GM18861 (cell line): ENCODE results near the gene PSME2.

Experiments used
- ATAC-seq: cut with Tn5 transposase; IDR thresholded peaks from one replicate; pipeline ENCODE4 v1.9.1; 2021; ENCODE audit not compliant: unreplicated experiment

Gene PSME2

DNA sequence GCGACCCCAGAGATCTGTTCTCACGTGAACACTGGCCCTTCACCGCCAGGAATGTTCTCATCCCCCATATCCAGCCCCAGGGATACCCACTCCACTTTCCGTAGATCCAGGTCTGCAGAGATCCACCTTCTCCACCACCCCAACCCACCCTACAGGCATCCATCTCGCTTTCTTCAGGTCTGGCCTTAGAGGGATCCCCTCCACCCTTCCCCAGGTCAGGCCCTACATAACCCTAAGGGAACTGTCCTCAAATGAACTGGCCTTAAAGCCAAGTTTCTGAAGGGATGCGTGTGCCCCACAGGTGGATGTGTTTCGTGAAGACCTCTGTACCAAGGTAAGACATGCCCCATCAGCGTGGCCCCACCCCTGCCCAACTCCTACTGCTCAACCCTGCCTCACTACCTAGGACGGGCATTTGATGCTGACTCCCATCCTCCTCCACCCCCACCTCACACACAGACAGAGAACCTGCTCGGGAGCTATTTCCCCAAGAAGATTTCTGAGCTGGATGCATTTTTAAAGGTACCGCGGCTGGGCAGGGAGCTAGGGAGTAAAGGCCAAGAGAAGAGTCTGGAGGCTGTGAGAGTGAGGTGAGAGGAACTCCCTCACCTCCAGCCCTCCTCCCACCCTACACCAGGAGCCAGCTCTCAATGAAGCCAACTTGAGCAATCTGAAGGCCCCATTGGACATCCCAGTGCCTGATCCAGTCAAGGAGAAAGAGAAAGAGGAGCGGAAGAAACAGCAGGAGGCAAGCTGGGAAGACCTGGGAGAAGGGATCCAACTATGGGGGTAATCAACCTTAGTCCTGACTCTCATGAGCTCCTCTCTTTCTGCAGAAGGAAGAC, 9.5 kb downstream of the PSME2 start:
- ATAC-seq = no peak

DNA sequence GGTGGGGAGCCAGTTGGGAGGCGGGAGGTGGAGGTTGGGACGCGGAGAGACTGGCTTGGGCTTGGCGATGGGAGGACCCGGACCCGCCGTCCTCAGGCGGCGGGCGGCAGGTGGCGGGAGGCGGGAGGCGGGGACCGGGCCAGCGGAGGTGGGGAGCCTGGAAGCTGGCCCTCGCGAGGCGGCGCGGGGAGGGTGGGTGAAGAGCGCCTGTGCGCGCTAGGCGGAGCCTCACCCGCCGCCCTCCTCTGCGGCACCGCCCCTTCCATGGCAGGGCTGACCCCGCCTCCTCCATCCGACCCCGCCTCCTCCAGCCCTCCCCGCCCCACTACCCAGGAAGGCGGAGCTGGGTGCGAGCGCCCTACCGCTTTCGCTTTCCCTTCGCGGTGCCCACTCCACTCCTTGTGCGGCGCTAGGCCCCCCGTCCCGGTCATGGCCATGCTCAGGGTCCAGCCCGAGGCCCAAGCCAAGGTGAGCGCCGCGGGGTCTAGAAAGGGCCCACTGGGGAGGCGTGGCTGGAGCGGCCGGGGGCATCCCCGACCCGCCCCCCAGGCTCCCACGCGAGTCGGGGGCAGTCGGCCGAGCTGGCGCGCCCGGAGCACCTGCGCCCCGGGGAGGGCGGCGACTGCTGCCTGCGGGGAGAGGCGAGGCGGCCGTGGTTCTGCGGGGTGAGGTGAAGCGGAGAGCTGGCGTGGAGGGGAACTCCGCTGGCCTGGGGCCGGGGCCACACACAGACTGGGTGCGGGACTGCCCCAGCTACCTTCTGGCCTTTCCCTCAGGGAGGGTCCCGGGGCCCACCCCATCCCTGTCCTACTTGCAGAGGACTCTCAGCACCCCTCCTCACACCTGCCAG, 10.4 kb downstream of the PSME2 start, which contains the start of gene PSME1:
PSME1 (plus strand) TSS at position 361 of the 850 bp plus-strand sequence; CDS start at position 430, 69 bp downstream.
- peak; percentile 76 for ATAC-seq

DNA sequence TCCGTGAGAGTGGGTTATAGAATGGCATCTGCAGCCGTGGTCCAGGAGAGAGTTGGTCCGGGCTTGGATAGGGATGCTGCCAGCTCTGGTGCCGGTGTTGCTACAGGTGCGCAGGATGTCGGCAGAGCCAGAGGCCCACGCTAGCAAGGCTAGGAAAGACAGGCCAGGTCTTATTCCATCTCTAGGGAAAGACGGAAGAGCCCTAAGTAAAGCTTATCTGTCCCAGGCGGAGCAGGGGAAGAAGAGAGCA, 10.9 kb downstream of the PSME2 start:
- ATAC-seq = no peak

DNA sequence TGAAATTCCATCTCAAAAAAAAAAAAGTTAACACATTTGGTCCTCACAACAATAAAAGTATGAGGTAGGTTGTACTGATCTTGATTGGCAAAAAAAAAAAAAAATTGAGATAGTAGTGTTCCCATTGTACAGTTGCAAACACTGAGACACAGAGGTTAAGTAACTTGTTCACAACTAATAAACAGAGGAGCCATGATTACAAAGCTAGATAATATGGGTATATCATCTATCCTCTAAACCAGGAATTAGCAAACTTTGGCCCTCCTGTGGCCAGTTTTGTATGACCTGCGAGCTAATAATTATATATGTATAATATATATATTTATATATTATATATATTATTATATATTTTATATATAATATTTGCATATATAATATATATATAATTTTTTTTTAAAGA, 12.7 kb downstream of the PSME2 start:
- no peak for ATAC-seq

DNA sequence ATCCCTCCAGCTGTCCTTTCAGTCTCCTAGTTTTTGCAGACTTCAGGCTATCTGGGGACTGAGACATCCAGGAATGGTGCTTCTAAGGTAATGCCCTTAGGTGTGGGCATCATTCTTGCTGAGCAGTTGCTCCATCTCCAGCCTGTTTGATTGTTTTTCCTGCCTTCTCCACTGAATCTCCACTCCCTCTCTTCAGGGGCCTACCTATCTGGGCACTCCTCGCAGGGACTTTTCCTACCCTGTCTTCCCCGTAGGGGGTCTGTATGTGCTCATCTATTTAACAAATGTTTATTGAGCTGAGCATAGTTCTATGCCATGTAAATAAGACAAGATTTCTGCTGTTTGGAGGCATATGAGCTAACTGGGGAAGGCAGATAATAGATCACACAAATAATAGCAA, 13.4 kb downstream of the PSME2 start:
- ATAC-seq = no peak

DNA sequence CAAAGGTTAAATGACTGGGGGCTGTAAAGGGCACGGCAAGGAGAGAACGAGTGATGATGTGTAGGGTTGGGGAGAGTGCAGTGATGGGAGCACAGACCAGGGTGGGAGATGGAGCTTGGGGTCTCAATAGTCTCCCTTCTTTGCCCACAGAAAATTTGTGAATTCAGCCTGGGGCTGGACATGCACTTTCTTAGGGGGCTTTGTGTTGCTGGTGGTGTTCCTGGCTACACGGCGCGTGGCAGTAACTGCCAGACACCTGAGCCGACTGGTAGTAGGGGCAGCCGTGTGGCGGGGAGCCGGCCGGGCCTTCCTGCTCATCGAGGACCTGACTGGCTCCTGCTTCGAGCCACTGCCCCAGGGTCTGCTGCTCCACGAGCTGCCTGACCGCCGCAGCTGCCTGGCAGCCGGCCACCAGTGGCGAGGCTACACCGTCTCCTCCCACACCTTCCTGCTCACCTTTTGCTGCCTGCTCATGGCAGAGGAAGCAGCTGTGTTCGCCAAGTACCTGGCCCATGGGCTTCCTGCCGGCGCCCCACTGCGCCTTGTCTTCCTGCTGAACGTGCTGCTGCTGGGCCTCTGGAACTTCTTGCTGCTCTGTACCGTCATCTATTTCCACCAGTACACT, 14.2 kb downstream of the PSME2 start:
- no peak for ATAC-seq

DNA sequence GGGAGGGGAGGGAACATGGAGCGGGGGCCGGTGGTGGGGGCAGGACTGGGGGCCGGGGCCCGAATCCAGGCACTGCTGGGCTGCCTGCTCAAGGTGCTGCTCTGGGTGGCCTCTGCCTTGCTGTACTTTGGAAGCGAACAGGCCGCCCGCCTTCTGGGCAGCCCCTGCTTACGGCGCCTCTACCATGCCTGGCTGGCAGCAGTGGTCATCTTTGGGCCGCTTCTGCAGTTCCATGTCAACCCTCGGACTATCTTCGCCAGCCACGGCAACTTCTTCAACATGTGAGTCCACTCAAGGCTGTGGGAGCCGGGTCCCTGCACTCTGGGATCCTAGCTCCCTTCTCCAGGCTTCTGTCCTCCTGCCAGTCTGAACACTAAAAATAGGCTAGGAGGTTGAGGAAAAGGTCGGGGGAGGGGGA, 14.9 kb downstream of the PSME2 start:
- no peak for ATAC-seq

DNA sequence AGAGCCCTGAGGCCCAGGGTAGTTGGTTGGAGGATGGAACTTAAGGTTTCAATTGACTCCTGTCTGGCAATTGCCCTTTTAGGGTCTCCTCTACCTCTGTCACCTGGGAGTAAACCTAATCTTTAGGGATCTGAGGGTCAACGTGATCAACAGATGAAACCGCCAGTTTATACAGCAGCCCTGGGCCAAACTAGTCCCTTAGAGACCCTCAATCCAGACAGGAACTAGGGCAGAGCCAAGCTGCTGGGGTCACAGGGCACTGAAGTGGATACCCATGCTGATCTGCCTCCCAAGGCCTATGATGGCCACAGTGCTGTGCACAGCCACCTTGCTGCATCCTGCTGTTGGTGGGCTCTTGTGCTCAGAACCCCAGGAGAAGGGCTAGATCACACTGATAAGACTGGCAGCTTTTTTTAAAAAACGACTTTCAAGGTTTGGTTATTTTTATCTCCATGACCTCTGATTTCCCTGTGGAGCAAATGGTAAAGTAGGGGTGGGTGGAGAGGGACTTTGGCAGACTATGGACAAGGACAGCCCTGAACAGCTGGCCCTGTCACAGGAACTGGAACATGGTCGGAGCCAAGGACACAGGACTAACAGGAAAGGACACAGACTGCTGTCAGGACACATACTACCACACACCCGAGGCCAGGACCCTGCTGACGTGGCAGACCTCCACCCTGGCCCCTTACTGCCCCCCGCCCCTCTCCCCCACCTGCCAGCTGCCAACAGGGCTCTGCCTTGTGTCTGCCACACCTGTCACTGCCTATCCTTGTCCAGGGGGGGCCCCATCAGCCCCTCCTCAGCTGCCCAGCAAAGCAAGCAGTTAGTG, 15.5 kb downstream of the PSME2 start:
- no peak for ATAC-seq

DNA sequence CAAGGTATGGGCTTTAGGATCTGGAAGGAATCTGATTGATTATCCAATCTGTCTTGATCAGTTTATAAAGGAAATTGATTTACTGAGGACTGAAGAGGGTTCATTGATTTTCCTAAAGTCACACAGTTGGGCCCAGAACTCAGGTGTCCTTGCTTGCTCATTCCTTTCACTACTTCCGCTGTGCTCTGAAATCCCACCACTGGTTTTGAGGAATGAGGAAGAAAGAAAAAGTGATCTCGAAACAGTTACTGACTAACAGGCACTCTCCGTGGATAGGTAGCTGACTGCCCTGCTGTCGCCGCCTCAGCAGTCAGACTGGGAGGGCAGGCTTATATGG, 16.1 kb downstream of the PSME2 start, which contains the start of gene FITM1:
FITM1 (plus strand) TSS at position 280 of the 337 bp plus-strand sequence. CDS start 905 bp downstream, outside the sequence.
- no peak for ATAC-seq

DNA sequence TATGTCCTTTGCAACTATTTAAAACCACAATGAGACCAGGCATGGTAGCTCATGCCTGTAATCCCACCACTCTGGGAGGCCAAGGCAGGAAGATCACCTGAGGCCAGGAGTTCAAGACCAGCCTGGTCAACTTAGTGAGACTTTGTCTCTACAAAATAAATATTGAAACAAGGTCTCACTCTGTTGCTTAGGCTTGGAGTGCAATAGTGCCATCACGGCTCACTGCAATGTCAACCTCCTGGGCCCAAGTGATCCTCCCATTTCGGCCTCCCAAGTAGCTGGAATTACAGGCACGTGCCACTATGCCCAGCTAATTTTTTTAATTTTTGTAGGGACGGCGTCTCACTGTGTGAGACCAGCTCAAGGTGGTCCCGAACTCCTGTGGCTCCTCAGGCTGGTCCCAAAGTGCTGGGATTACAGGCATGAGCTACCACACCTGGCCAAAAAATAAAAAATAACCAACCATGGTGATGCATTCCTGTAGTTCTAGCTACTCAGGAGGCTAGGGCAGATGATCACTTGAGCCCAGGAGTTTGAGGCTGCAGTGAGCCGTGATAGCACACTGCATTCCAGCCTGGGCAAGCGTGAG, 16.9 kb downstream of the PSME2 start:
- ATAC-seq = no peak

DNA sequence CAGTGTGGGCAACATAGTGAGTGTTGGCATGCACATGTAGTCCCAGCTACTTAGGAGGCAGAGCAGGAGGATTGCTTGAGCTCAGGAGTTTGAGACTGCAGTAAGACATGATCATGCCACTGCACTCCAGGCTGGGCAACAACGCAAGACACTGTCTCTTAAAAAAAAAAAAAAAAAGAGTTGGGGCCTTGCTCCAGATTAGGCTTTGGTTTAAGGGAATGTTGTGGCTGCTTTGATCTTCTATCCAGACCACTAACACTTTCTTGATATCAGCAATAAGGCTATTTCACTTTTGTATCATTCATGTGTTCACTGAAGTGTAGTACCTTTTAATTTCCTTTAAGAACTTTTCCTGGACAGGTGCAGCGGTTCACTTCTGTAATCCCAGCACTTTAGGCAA, 18.7 kb downstream of the PSME2 start:
- ATAC-seq = no peak

DNA sequence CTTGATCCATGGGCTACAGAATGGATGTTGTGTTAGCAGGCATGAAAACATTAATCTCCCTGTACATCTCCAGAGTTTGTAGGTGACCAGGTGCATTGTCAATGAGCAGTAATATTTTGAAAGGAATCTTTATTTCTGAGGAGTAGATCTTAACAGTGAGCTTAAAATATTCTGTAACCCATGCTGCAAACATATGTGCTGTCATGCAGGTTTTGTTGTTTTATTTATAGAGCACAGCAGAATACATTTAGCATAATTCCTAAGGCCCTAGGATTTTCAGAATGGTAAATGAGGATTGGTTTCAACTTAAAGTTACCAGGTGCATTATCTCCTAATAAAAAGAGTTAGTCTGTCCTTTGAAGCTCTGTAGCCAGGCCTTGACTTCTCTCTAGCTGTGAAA, 19.5 kb downstream of the PSME2 start:
- no peak for ATAC-seq

DNA sequence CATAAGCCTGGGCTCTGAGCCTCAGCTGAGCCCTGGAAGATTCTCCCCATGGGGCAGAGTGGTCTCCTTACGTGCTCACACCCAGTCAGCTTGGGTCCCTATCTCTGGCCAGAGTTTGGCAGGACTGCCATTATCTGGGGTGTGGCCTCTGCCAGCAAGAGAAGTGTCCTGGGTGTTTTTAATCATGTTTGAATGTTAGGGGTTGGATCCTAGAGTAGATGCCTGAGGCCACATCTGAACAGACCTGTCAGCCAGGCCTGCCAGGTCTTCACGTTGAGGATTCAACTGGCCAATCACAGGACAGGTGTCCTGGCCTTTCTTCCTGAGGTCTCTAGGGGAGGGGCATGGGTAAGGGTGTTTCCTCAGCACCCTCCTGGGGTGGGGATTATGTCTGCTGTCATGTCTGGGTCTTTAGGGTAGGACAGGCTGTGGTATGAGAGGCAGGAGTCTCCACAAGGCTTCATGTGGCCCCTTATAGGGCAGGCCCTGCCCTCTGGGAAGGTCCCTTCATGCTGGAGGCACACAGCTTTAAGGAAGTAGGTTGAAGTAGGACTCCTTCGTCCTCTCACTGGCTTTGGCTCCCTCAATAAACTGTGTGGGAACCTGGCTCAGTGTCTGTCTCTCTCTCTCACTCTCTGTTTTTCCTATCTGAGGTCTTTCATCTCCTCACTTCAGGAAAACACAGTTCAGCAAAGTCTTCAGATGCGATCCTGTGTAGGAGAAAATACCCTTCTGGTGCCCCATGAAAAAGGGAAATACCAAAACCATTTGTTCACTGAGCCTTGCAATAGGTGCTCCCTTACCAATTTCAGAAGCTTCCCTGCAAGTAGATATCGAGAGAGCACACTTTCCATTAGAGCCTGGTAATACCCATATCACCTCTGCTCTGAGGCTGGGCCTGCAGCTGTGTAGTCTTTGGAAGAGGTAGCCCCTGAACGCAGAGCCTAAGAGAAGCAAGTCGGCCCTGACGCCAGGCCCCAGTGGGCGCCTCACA, 22.7 kb downstream of the PSME2 start:
- no peak for ATAC-seq

DNA sequence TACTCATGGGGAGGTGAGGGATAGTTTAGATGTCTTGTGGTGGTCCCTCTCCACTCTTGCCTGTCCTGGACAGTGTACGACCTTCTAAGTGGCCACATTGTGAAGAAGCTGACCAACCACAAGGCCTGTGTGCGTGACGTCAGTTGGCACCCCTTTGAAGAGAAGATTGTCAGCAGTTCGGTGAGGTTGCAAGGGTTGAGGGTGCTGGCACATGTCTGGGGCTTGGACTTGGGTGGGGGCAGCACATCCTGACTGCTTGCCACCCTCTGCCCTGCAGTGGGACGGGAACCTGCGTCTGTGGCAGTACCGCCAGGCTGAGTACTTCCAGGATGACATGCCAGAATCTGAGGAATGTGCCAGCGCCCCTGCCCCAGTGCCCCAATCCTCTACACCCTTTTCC, 23.5 kb downstream of the PSME2 start:
- ATAC-seq = no peak

DNA sequence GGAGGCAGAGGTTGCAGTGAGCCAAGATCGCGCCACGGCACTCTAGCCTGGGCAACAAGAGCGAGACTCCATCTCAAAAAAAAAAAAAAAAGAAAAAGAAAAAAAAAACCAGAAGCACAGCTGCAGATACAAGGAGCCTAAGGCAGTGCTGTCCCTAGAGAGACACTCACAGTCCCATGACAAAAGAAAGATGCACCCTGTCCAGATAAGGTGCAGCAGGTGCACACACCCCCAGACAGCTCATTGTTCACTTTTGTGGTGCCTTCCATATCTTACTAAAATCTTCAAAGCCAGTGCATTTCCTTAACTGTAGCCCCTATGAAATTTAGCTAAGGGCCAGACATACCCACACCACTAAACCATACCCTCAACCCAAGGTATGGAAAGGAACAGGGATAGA, 24.0 kb downstream of the PSME2 start:
- no peak for ATAC-seq

DNA sequence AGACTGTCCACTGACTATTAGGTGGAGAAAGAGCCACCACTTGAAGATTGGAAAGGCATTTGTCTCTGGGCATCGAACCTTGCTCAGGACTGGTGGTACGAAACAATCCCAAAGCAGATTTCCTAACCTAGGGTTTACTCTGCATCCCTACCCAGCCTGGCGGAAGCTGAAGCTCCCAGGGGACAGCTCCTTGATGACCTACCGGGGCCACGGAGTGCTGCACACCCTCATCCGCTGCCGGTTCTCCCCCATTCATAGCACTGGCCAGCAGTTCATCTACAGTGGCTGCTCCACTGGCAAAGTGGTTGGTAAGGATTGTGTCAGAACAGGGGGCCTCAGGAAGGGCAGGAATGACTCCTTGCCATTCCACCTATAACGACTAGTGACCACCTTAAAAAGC, 25.2 kb downstream of the PSME2 start:
- no peak for ATAC-seq

DNA sequence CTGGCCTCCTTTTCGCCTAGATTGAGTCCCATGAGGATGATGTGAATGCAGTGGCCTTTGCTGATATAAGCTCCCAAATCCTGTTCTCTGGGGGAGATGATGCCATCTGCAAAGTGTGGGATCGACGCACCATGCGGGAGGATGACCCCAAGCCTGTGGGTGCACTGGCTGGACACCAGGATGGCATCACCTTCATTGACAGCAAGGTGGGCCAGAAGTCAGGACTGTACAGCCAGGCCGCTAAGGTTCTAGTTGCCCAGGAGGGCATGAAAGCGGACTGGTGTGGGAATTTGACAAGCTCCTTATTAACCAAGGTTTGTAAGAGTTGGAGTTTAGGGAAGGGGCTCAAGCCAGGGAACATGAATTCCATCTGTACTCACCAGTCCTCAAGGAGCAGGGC, 26.7 kb downstream of the PSME2 start:
- no peak for ATAC-seq

DNA sequence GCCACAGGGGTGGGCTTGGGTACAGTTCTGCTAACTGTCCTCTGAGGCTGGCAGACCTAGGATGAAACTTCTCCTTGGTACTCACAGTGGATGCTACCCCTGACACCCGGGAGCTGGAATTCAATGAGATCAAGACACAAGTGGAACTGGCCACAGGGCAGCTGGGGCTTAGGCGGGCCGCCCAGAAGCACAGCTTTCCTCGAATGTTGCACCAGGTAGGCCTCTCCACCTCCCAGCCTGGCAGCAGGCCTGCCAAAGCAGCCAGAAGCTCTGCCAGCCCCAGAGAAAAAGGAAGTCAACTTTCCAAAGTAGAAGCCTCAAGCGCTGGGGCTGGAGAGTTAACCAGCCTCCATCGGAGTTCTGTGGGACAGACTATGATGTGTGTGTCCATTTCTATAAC, 29.2 kb downstream of the PSME2 start:
- no peak for ATAC-seq

DNA sequence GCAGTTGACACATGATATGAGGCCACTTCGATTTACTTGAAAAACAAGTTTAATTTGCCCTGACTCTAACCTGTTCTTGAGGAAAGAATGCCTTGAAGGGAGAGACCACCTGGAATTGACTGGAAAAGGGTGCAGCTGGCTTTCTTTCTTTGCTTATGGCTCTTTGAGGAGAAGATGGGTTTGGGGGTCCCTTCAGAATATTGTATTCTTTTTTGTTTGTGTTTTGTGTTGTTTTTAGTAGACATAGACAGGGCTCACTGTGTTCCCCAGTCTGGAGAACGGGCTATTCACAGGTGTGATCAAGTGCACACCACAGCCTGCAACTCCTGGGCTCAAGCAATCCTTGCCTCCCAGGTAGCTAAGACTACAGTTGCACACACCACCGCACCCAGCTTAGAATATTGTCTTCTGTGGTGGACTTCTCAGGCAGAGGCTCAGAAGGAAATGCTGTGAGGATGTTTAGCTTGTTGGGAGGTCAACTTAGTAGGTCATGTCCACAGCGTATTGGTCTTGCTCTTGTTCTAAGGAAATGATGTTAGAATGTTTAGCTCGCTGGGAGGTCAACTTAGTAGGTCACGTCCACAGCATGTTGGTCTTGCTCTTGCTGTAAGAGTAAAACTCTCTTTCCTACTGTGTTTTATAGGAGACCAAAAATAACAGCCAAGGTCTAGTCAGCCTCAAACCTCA, 30.1 kb downstream of the PSME2 start:
- no peak for ATAC-seq
